HG03135 (cell line): ENCODE results near the gene ADAT1.
A peak's percentile ranks its signal among the peaks of the same experiment; 100 is the strongest.

ENCODE experiments used
- ATAC-seq: cut with Tn5 transposase; IDR thresholded peaks from one replicate; pipeline ENCODE4 v1.9.1; 2021; ENCODE audit warnings: mild to moderate bottlenecking, moderate library complexity; ENCODE audit not compliant: unreplicated experiment

ADAT1 gene

GRCh38 chr16:75622761-75623605 lies at the start of gene ADAT1:
Gene ADAT1 (minus strand): TSS chr16:75623281. CDS start chr16:75620799, 2,482 bp downstream.
- peak; percentile 96 for ATAC-seq

DNA sequence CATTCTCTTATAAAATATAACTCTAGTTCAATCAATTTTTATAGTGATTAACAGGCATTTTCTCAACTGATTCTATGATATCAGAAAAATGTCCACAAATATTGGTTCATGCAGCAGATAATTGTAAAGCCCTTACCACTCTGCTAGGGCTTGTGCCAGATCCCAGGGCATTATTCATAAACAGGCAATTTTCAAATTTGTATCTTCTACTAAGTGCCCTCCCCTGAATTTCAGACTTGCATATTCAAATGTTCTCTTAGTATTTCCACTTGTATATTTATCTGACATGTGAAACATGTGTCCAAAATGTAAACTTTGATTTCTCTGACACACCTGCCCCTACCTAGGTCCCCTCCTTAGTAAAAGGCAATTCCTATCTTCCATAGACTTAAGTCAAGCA lies 44.4 kb upstream of the ADAT1 start:
- ATAC-seq = no peak

DNA sequence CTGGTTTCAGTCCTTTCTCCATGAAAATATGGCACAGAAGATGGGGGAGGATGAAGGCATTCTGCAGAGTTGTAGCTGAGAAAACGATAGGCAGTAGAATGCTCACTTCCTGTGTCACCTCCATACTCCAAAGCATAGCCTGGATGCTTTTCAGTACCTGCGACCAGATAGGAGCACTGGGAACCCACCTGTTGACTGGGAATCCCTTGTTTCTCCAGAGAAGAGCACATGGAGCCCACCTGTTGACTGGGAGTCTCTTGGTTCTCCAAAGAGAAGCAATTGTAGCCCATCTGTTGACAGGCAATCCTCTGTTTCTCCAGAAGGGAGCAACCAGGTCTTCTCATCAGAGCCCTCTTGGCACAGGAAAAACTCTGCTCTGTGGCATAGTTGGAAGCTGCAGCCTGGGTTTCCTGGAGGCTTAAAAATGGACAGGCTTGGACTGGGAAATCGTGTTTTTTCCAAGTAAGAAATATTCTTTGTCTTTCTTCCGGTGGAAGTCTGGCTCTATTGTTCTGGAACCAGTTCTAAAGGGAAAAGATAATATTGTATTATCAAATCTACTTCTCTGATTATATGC lies 37.7 kb upstream of the ADAT1 start:
- ATAC-seq = no peak

- no peak for ATAC-seq
These were observed 37.2 kb upstream of the ADAT1 start for GRCh38 chr16:75660321-75660720.

DNA sequence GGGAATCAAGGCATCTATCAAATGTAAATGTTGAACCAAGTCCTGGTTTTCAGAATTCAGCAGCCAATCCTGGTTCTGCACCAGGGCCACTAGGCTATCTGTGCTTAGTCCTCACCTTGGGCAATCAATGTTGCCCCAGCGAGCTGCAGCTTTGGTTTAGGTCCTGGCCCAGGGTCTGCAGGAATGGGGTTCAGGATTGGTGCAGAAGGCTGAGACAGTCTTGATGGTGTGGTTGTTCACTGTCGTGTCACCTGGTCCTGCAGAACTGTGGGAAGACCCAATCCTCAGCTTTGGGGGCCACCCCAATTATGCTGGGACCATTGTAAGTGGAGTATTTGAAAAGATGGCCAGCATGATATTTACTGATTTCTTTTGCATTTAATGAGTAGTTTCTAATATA lies 35.1 kb upstream of the ADAT1 start:
- no peak for ATAC-seq

DNA sequence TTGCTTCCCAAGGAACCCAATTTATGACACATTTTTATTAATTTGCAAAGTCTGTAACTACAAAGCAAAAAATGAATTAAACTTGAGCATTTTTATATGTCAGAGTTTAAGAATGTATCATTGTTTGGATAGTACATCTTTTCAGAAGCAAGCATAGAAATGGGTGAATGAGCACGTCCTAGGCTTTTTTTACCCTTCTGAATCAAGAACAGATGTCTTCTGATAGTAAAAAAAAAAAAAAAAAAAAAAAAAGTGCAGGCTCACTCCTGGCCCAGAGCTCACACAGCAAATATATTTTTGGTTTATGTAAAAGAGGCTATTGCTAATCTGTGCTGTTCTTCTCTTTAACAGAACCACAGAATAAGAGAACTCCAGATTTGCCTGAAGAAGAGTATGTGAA lies 30.8 kb upstream of the ADAT1 start:
- ATAC-seq = no peak

DNA sequence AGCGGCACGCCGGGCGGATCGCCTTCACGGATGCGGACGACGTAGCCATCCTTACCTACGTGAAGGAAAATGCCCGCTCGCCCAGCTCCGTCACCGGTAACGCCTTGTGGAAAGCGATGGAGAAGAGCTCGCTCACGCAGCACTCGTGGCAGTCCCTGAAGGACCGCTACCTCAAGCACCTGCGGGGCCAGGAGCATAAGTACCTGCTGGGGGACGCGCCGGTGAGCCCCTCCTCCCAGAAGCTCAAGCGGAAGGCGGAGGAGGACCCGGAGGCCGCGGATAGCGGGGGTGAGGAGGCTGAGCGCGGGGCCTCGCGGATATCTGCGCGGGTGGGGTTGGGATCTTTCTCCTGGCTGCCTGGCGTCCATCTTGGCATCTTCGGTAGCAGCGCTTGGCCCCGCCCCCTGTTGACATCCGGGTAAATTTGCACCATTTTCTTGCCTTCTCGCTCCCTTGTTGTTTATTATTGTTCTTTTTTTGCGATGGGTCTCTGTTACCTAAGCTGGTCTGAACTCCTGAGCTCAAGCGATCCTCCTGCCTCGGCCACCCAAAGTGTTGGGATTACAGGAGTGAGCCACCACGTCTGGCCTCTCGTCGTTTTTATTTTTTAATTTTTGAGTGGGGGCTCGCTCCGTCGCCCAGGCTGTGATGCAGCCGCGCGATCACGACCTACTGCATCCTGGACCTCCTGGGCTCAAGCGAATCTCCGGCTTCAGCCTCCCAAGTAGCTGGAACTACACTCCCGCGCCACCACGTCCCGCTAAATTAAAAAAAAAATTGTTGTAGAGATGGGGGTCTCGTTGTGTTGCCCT lies 25.4 kb upstream of the ADAT1 start:
- ATAC-seq = peak; percentile 39

DNA sequence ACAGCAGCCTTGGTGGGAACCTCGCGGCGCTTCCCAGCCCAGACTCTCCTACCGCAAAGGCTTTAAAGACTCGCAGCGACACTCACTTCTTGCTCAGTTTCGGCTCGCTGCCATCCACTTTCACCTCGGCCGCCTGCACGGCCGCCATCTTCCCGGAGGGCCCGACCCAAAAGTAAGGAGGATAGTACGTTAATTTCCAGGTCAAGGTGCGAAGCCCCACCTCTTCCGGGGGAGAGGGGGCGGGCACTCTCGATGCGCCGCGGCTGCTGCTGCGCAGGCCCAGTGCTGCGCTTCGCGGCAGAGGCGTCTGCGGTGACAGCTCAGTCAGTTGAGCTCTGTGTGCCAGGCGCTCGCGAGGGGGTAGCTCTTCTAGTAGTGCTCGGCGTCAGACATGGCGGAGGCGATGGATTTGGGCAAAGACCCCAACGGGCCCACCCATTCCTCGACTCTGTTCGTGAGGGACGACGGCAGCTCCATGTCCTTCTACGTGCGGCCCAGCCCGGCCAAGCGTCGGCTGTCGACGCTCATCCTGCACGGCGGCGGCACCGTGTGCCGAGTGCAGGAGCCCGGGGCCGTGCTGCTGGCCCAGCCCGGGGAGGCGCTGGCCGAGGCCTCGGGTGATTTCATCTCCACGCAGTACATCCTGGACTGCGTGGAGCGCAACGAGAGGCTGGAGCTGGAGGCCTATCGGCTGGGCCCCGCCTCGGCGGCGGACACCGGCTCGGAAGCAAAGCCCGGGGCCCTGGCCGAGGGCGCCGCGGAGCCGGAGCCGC lies 24.6 kb upstream of the ADAT1 start, which contains the start of the genes KARS1 and TERF2IP:
TSS of gene KARS1 (minus strand) at position 174 of the 773 bp plus-strand sequence. CDS start at position 148, 26 bp downstream.
TSS of gene TERF2IP (plus strand) at position 282 of the 773 bp plus-strand sequence. CDS start at position 392, 110 bp downstream.
- peak; percentile 85 for ATAC-seq

DNA sequence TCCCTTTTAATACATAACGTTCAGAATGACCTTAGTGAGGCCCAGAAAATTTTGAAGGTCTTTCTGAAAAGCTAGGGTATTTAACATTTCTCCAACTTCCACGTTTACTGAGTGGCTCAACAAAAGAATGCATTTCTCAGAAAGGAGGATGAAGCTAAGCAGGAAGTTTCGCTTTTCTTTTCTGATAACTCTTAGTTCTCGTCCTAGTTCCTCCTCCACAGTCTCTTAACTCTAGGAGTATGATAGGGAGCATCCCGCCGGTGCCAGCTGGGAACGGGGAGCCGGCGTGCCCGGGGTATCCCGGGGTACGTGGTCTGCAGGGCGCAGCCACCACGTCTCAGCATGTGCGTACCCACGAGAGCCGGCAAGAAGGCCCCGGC lies 24.0 kb upstream of the ADAT1 start:
- peak; percentile 19 for ATAC-seq

GRCh38 chr16:75644240-75645012 lies 21.3 kb upstream of the ADAT1 start:
- no peak for ATAC-seq

- no peak for ATAC-seq
These were observed 17.5 kb upstream of the ADAT1 start for GRCh38 chr16:75640598-75640997.

- ATAC-seq = no peak
These were observed 12.0 kb upstream of the ADAT1 start for GRCh38 chr16:75635036-75635435.

DNA sequence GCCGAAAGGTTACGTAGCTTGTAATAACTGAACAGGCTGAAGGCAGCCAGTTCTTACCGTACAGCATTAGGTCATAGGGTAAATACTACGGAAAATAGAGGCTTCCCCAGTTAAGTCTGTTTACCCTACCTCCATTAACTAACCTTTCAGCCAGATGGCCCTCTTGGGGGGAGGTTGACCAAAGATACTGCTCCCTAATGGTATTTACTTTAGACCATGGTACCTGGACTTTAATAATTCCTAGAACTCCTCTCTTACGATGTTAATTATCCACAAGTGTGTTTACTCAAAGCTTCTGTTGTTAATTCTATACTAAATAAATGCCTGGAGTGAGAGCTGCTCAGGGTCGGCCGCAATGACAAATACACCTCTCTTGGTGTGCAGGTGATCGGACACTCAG lies 9.8 kb upstream of the ADAT1 start:
- no peak for ATAC-seq

- no peak for ATAC-seq
These were observed 7.0 kb upstream of the ADAT1 start for GRCh38 chr16:75630052-75630451.

- no peak for ATAC-seq
These were observed 6.1 kb upstream of the ADAT1 start for GRCh38 chr16:75629132-75629531.

DNA sequence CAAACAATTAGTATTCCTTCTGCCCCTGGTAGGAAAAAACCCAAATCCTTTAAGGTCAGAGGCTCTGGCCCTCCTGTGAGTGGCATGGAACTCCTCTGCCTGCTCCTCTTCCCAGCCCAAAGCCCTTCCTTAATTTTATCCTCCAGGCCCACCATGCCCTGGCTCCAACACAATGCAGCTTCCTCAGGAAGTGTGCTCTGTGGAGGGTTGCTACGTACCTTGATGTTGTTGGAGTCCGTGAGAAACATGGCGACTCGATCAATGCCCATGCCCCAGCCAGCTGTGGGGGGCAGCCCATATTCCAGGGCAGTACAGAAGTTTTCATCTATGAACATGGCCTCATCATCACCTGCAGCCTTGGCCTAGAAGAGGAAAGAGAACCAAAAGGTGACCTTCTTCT lies 5.3 kb upstream of the ADAT1 start:
- ATAC-seq = no peak

DNA sequence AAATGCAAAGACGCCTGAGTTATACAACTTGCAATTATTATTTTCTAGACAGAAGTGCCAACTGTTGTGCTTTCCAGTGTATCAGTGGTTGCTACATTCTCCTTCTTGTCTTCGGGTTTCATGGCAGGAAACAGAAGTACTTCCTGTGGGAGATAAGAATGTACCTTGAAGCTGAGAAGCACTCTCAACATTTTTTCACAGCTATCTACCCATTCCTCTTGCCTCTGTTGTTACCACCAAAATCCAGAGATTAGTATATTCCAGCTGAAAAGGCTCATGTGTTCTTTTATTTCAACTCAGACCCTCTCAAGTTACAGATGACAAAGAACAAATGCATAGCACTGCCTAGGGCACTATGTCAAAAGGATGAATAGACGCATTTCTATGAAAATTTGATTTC lies 4.8 kb upstream of the ADAT1 start:
- ATAC-seq = no peak

DNA sequence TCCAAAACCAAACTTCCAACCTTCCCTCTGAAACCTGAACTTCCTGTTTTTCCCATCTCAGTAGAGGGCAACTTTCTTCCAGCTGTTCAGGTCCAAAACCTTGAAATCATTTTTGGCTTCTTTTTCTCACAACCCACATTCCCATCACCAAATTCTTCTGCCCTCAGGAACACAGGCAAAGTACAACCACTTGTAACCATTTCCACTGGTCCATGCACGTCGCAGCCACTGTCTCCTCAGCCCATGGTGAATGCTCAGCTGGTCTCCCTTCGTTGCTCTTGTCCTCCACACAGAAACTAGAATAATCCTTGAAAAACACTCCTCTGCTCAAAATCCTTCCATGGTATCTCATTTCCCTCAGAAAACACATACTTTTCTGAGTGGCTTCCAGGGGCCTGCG lies 3.7 kb upstream of the ADAT1 start:
- ATAC-seq = no peak

- ATAC-seq = no peak
These were observed 1.8 kb upstream of the ADAT1 start for GRCh38 chr16:75624921-75625334.

DNA sequence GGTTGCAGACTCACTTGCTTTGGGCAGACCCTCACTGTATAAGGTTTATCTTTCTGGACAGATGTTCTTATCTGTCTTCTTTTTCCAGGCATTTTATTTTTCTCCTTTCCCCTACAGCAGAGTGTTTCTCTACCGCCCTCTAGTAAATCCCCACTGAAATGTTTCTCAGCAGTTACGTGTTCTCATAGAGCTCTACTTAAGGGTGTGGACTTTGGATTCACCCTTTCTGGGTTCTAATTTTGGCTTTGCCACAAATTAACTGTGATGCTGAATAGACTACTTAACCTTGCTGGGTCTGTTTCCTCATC lies 2.0 kb downstream of the ADAT1 start:
- no peak for ATAC-seq
